Ascending aorta (tissue), 2 donors: Measurements from ENCODE around the gene DPYSL4. TPM values are rescaled to one million over a fixed set of nuclear protein-coding genes. Genes with fewer than 3 reads are reported as not detected.
"Not testable (repeated sequence)": the region's sequence is repeated elsewhere in the genome, so short reads cannot be mapped to it uniquely, and the experiment has no call there.

Experiments
- DNase-seq, 2 donors: peaks; one replicate each; pipeline ENCODE4 v3.0.0-alpha.2; 2019; ENCODE audit warnings: low spot score in 2 of 2
- H3K27ac ChIP-seq, 2 donors: fragments of 200-600 bp; sonication (generic); one replicate each; pipeline ENCODE4 v1.5.1; 2016 to 2017; ENCODE audit warnings: mild to moderate bottlenecking in 1 of 2
- H3K27me3 ChIP-seq: fragments of 200-600 bp; sonication (generic); one replicate; pipeline ENCODE4 v1.5.1; 2017
- H3K36me3 ChIP-seq, 2 donors: fragments of 200-600 bp; sonication (generic); one replicate each; pipeline ENCODE4 v1.5.1; 2016
- H3K4me1 ChIP-seq, 2 donors: fragments of 200-600 bp; sonication (generic); one replicate each; pipeline ENCODE4 v1.5.1; 2016 to 2017; ENCODE audit warnings: mild to moderate bottlenecking in 1 of 2
- H3K4me3 ChIP-seq, 2 donors: fragments of 200-600 bp; sonication (generic); one replicate each; pipeline ENCODE4 v1.5.1; 2016 to 2017; ENCODE audit warnings: mild to moderate bottlenecking in 1 of 2
- H3K9me3 ChIP-seq, 2 donors: fragments of 200-600 bp; sonication (generic); one replicate each; pipeline ENCODE4 v1.5.1; 2016
- CTCF ChIP-seq, 3 experiments: fragments of 200-600 bp in 2 of 3; fragments of 450-650 bp in 1 of 3; sonication (generic) in 2 of 3; IDR thresholded peaks; one replicate each; pipeline ENCODE4 v1.5.1; 2016 to 2019; ENCODE audit warnings: antibody characterized with exemption in 3 of 3, mild to moderate bottlenecking in 1 of 3, moderate library complexity in 1 of 3
- intact Hi-C: fragments of 100-400 bp; cut with DNase I; formaldehyde crosslinking; loops from one replicate; pipeline ENCODE4 v1.15.1; 2023
- total RNA-seq: library from RNA; depleted of rRNA; stranded (reverse); fragments of >200 nt; gene quantifications from one replicate; pipeline ENCODE4 v1.1.0, GENCODE V29; 2016

Gene DPYSL4
- total RNA-seq, 1 donor from 2014 or later = not detected

GRCh38 chr10:132219486-132219885 is 32.7 kb downstream of the DPYSL4 start:
- Histone ChIP-seq H3K27me3 (no peaks in the 10 kb centered on the region), H3K36me3 (no peaks in the 10 kb centered on the region), H3K4me1 (no peaks in the 10 kb centered on the region), H3K9me3 (peaks cover 0 to 19% of the 10 kb centered on the region in 2 donors), H3K27ac (no peak overlapping the region), H3K4me3 (no peak overlapping the region)
- DNase-seq = no peak
- TF ChIP-seq CTCF (IDR thresholded peaks at IDR 0.05) = no peak
- intact Hi-C loops = no loop called here

DNA sequence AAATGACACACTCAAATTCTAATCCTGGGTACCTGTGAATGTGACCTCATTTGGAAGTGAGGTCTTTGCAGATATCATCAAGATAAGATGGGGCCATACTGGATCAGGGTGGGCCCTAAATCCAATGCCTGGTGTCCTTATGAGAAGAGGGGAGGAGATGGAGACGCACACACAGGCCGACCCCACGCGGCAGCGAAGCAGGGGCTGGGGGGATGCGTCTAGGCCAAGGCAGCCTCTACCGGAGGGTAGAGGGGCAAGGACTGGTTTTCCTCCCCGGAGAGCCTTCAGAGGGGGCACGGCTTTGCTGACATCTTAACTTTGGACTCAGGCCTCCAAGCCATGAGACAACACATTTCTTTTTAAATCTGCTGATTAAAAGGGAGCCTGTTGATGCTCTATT is 33.3 kb downstream of the DPYSL4 start:
- no peak for DNase-seq
- intact Hi-C loops = loop anchor here (10.0 kb wide), 1 partner anchor 425 kb away; no protein-coding TSS in a partner anchor
- H3K36me3 ChIP-seq = no peaks in the 10 kb centered on the region
- peaks cover 0 to 13% of the 10 kb centered on the region in 2 donors for H3K9me3 ChIP-seq
- H3K4me3 ChIP-seq = no peak overlapping the region
- H3K27me3 ChIP-seq = no peaks in the 10 kb centered on the region
- TF ChIP-seq CTCF (IDR thresholded peaks at IDR 0.05) = no peak
- no peak overlapping the region for H3K27ac ChIP-seq
- no peaks in the 10 kb centered on the region for H3K4me1 ChIP-seq

DNA sequence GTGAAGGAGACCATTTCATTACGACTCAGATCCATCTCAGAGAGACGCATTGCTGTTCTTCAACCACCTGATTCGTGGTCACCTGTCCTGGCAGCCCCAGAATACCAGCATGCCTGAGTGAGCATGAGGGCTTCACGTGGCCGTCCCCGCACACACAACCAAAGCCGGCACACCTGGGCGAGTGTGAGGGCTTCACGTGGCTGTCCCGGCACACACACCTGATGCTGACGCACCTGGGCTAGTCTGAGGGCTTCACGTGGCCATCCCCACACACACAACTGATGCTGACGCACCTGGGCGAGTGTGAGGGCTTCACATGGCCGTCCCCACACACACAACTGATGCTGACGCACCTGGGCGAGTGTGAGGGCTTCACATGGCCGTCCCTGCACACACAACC is 34.2 kb downstream of the DPYSL4 start:
- not testable (repeated sequence) for H3K4me3 ChIP-seq, H3K36me3 ChIP-seq, H3K9me3 ChIP-seq, DNase-seq, H3K27ac ChIP-seq, H3K4me1 ChIP-seq, H3K27me3 ChIP-seq
- intact Hi-C loops = loop anchor here (10.0 kb wide), 1 partner anchor 424 kb away; no protein-coding TSS in a partner anchor

- Histone ChIP-seq H3K4me1 (no peaks in the 10 kb centered on the region), H3K27me3 (no peaks in the 10 kb centered on the region), H3K4me3 (no peak overlapping the region), H3K9me3 (no peaks in the 10 kb centered on the region), H3K36me3 (no peaks in the 10 kb centered on the region), H3K27ac (no peak overlapping the region)
- no peak for DNase-seq
- intact Hi-C loops = loop anchor here (1.0 to 10.0 kb wide), 3 partner anchors 130 to 422 kb away; no protein-coding TSS in a partner anchor
- no peak for TF ChIP-seq CTCF (IDR thresholded peaks at IDR 0.05)
Measured at GRCh38 chr10:132222726-132223125, 36.0 kb downstream of the DPYSL4 start.

DNA sequence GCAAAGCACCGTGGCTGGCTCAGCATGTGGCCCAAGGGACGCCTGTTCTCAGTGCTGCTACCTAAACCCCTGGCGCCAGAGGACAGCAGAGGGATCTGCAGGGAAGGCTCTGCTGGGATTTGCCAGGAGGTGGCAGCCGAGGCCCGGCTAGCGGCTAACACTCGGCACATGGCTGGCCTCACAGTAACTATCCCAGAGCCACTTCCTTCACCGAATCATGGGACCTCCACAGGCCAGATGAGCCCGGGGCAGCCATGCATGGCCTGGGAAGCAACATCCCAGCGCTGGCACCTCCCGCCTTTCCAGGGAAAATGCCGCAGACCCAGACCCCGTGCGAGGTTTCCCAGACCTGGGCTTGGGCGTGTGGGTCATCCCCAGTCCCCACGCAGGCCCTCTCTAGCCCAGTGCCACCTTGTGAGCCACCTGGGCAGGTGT is 36.4 kb downstream of the DPYSL4 start:
- no peak overlapping the region for H3K4me3 ChIP-seq
- no peaks in the 10 kb centered on the region for H3K27me3 ChIP-seq
- intact Hi-C loops = loop anchor here (1.0 to 10.0 kb wide), 3 partner anchors 130 to 422 kb away; no protein-coding TSS in a partner anchor
- H3K27ac ChIP-seq = no peak overlapping the region
- no peaks in the 10 kb centered on the region for H3K9me3 ChIP-seq
- peak; percentile 52 to 92 (median 91) for TF ChIP-seq CTCF (IDR thresholded peaks at IDR 0.05)
- no peaks in the 10 kb centered on the region for H3K4me1 ChIP-seq
- peak; percentile 24 to 82 for DNase-seq
- H3K36me3 ChIP-seq = no peaks in the 10 kb centered on the region

DNA sequence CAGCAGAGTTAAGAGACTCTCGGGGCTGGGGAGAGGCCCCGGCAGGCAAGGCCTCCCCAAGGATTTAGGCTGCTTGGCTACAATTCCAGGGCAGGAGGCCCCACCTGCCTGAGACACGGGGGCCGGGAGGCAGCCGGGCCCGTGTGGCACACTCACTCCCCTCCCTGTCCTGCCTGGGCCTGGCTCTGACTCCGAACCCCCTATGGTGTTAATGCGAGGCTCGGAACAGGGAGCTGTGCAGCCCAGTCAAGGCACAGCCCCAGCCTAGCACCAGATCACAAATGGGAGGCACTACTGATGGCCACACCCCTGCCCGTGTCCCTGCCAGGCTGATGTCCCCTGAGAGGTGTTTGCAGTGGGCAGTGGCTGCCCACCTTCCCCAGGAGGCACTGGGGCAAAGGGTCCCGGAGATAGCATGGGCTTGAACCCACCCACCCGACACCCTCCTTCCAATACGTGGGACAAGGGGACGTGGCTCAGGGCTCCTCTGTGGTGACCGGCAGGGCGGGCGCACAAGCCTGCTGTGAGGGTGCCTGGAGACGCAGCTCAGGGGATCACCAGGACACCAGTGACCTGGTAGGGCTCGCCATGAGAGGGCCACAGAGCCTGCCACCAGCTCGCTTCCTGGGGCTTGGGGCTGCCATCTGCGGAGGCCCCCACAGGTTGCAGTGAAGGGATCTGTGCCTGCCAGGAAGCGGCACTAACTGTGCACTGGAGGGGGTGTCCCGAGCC is 37.0 kb downstream of the DPYSL4 start:
- TF ChIP-seq CTCF (IDR thresholded peaks at IDR 0.05) = no peak
- Histone ChIP-seq H3K36me3 (no peaks in the 10 kb centered on the region), H3K4me1 (no peaks in the 10 kb centered on the region), H3K27ac (no peak overlapping the region), H3K27me3 (no peaks in the 10 kb centered on the region), H3K9me3 (no peaks in the 10 kb centered on the region), H3K4me3 (no peak overlapping the region)
- no peak for DNase-seq
- intact Hi-C loops = loop anchor here (1.0 to 10.0 kb wide), 3 partner anchors 129 to 421 kb away; no protein-coding TSS in a partner anchor
